K562 (cell line): ENCODE measurements around the gene GRIK5. TPM values are rescaled to one million over a fixed set of nuclear protein-coding genes. Genes with fewer than 3 reads are reported as not detected.

Source experiments
- BCOR ChIP-seq: fragments of 450-650 bp; IDR thresholded peaks from 2 replicates; pipeline ENCODE4 v1.6.1; 2016
- CC2D1A ChIP-seq: fragments of 450-650 bp; IDR thresholded peaks from 2 replicates; pipeline ENCODE4 v1.6.1; 2017; ENCODE audit warnings: mild to moderate bottlenecking
- CSDE1 ChIP-seq, 2 experiments: fragments of 450-650 bp; IDR thresholded peaks; 2 replicates each; pipeline ENCODE4 v1.6.1; 2016; ENCODE audit warnings: mild to moderate bottlenecking in 1 of 2
- DNMT1 ChIP-seq: fragments of 450-650 bp; IDR thresholded peaks from 2 replicates; pipeline ENCODE4 v1.6.1; 2016; ENCODE audit warnings: antibody characterized with exemption, mild to moderate bottlenecking
- FOXJ3 ChIP-seq: sonication (generic); formaldehyde crosslinking; IDR thresholded peaks from 2 replicates; pipeline ENCODE4 v1.4.0; 2020; ENCODE audit warnings: mild to moderate bottlenecking, missing genetic modification reagents
- FOXK1 ChIP-seq: sonication (generic); formaldehyde crosslinking; IDR thresholded peaks from 2 replicates; pipeline ENCODE4 v1.8.0; 2022; ENCODE audit warnings: missing genetic modification reagents, mild to moderate bottlenecking, borderline replicate concordance
- HCFC1 ChIP-seq: IDR thresholded peaks from 2 replicates; pipeline ENCODE4 v1.6.1; 2012; ENCODE audit warnings: low read depth, low read length, improper control_type of control experiment
- HDAC1 ChIP-seq, 2 experiments: fragments of 450-650 bp; IDR thresholded peaks; 2 replicates each; pipeline ENCODE4 v1.6.1; 2016 to 2017; ENCODE audit warnings: inconsistent platforms in 1 of 2, mild to moderate bottlenecking in 1 of 2, moderate library complexity in 1 of 2
- HLTF ChIP-seq: fragments of 450-650 bp; IDR thresholded peaks from 2 replicates; pipeline ENCODE4 v1.6.1; 2016
- KLF13 ChIP-seq: fragments of 450-650 bp; IDR thresholded peaks from 2 replicates; pipeline ENCODE4 v1.6.1; 2016; ENCODE audit warnings: missing genetic modification characterization, low read depth, mild to moderate bottlenecking, missing compliant biosample characterization, moderate library complexity, borderline replicate concordance
- MTA3 ChIP-seq: fragments of 450-650 bp; formaldehyde crosslinking; IDR thresholded peaks from 2 replicates; pipeline ENCODE4 v1.6.1; 2017; ENCODE audit warnings: mild to moderate bottlenecking, borderline replicate concordance
- NR2C1 ChIP-seq, 2 experiments: fragments of 450-650 bp; IDR thresholded peaks; 2 replicates each; pipeline ENCODE4 v1.6.1; 2017; ENCODE audit warnings: mild to moderate bottlenecking in 2 of 2, antibody characterized with exemption in 1 of 2, inconsistent platforms in 1 of 2, missing compliant biosample characterization in 1 of 2, missing genetic modification characterization in 1 of 2
- RBM39 ChIP-seq: fragments of 200-400 bp; formaldehyde crosslinking; optimal IDR thresholded peaks from 2 replicates; pipeline ENCODE3; 2018; ENCODE audit warnings: low read depth, low read length
- SMARCE1 ChIP-seq: fragments of 450-650 bp; IDR thresholded peaks from 2 replicates; pipeline ENCODE4 v1.7.1; 2016; ENCODE audit warnings: mild to moderate bottlenecking
- ZEB2 ChIP-seq: fragments of 450-650 bp; IDR thresholded peaks from 2 replicates; pipeline ENCODE4 v1.6.1; 2016
- ZFPM2 ChIP-seq: fragments of 250-450 bp; sonication (Bioruptor Pico); IDR thresholded peaks from 2 replicates; pipeline ENCODE4 v1.5.1; 2022; ENCODE audit warnings: mild to moderate bottlenecking
- ZNF354B ChIP-seq: fragments of 250-450 bp; sonication (Bioruptor Pico); IDR thresholded peaks from 2 replicates; pipeline ENCODE4 v1.4.0; 2020
- ZNF780A ChIP-seq: fragments of 250-450 bp; sonication (Bioruptor Pico); IDR thresholded peaks from 2 replicates; pipeline ENCODE4 v1.5.0; 2021; ENCODE audit warnings: mild to moderate bottlenecking
- polyA plus RNA-seq, 8 experiments: library from polyadenylated mRNA; depleted of rRNA in 4 of 8; stranded (reverse) in 5 of 8; unstranded in 3 of 8; fragments of >200 nt; fragmentation: Nextera tagmentation in 2 of 8; fragmentation: Illumina TruSeq in 1 of 8; extraction: Ambion mirVana in 2 of 8; extraction: Trizol in 1 of 8; gene quantifications; 2 replicates each; pipeline versions ENCODE4 v1.2.1 to v1.2.3, GENCODE V29; 2011 to 2014; ENCODE audit warnings: inconsistent platforms in 1 of 8, missing spikeins in 1 of 8
- total RNA-seq, 7 experiments: library from RNA; depleted of rRNA in 6 of 7; stranded (reverse); fragments of >200 nt in 6 of 7; fragmentation: Illumina TruSeq in 2 of 7; extraction: Trizol in 2 of 7; gene quantifications; 2 replicates each; pipeline versions ENCODE4 v1.2.1 to v1.2.3, GENCODE V29; 2011 to 2021; ENCODE audit warnings: low replicate concordance in 1 of 7
- TF ChIP-seq, protein P1 (sequence below): fragments of 450-650 bp; IDR thresholded peaks from 2 replicates; pipeline ENCODE4 v1.6.1; 2016; ENCODE audit warnings: missing biosample characterization, missing genetic modification characterization
- TF ChIP-seq, protein P2 (sequence below): sonication (generic); formaldehyde crosslinking; IDR thresholded peaks from 2 replicates; pipeline ENCODE4 v1.8.0; 2022; ENCODE audit warnings: missing genetic modification reagents, mild to moderate bottlenecking, borderline replicate concordance
- TF ChIP-seq, protein P3 (sequence below): sonication (generic); formaldehyde crosslinking; IDR thresholded peaks from 2 replicates; pipeline ENCODE4 v1.5.0; 2020; ENCODE audit warnings: missing genetic modification reagents

The GRIK5 gene
- total and polyA plus RNA-seq, 9 of the 15 experiments (the other 6 are each of a cell fraction or from before 2014, with no cell fraction given): 0.04 to 0.55 (median 0.27) TPM; not detected in 2

DNA sequence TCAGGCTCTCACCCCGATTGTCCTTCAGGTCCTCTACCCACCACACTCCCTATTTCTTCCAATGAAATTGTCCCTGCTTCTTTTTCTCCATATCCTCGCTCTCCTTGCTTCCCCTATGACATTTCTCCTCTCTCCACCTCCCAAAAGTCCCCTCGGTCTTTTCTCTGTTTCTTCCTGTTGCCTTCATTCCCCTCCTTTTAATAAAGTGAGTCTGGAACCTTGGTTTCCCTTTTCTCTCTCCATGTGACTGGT is 5.3 kb upstream of the GRIK5 start (continued):
- TF ChIP-seq CSDE1 (IDR thresholded peaks at IDR 0.05) (peak in 1 of 2 experiments; percentile 83; a peak in 1 of 4 replicates), ZFPM2 (CRISPR knock-in tag) (peak; percentile 56; the same call in 1 of the 2 replicates), DNMT1 (peak; percentile 82; the same call in 1 of the 2 replicates), HDAC1 (IDR thresholded peaks at IDR 0.05) (peak in 1 of 2 experiments; percentile 87; a peak in 1 of 4 replicates), CC2D1A (0 out of 2 replicates have a peak, but pooled peaks have one; percentile 43), NR2C1 (IDR thresholded peaks at IDR 0.05) (0 out of 2 replicates have a peak, but pooled peaks have one; percentile 48), NR2C1 (tag; IDR thresholded peaks at IDR 0.05) (peak; percentile 37; the same call in 1 of the 2 replicates), RBM39 (no peak), MTA3 (no peak), ZNF780A (CRISPR knock-in tag) (no peak), SMARCE1 (peak; percentile 48; the same call in 1 of the 2 replicates), ZNF354B (CRISPR knock-in tag) (no peak), ZEB2 (peak; percentile 47; the same call in 1 of the 2 replicates), HCFC1 (peak; percentile 7; the same call in 1 of the 2 replicates), FOXJ3 (CRISPR knock-in tag) (no peak), FOXK1 (CRISPR knock-in tag) (peak; percentile 76; the same call in 1 of the 2 replicates), BCOR (peak; percentile 33), HLTF (peak; percentile 68; the same call in 1 of the 2 replicates), KLF13 (tag) (no peak; the same call in 1 of the 2 replicates)
- TF ChIP-seq, protein P1, sequence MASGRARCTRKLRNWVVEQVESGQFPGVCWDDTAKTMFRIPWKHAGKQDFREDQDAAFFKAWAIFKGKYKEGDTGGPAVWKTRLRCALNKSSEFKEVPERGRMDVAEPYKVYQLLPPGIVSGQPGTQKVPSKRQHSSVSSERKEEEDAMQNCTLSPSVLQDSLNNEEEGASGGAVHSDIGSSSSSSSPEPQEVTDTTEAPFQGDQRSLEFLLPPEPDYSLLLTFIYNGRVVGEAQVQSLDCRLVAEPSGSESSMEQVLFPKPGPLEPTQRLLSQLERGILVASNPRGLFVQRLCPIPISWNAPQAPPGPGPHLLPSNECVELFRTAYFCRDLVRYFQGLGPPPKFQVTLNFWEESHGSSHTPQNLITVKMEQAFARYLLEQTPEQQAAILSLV (tag): no peak
- TF ChIP-seq, protein P2, sequence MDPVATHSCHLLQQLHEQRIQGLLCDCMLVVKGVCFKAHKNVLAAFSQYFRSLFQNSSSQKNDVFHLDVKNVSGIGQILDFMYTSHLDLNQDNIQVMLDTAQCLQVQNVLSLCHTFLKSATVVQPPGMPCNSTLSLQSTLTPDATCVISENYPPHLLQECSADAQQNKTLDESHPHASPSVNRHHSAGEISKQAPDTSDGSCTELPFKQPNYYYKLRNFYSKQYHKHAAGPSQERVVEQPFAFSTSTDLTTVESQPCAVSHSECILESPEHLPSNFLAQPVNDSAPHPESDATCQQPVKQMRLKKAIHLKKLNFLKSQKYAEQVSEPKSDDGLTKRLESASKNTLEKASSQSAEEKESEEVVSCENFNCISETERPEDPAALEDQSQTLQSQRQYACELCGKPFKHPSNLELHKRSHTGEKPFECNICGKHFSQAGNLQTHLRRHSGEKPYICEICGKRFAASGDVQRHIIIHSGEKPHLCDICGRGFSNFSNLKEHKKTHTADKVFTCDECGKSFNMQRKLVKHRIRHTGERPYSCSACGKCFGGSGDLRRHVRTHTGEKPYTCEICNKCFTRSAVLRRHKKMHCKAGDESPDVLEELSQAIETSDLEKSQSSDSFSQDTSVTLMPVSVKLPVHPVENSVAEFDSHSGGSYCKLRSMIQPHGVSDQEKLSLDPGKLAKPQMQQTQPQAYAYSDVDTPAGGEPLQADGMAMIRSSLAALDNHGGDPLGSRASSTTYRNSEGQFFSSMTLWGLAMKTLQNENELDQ (CRISPR knock-in tag): 0 out of 2 replicates have a peak, but pooled peaks have one; percentile 47
- TF ChIP-seq, protein P3, sequence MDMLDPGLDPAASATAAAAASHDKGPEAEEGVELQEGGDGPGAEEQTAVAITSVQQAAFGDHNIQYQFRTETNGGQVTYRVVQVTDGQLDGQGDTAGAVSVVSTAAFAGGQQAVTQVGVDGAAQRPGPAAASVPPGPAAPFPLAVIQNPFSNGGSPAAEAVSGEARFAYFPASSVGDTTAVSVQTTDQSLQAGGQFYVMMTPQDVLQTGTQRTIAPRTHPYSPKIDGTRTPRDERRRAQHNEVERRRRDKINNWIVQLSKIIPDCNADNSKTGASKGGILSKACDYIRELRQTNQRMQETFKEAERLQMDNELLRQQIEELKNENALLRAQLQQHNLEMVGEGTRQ (CRISPR knock-in tag): no peak
